Left renal pelvis (tissue), 4 donors: ENCODE results near the gene FAM53A. TPM values are rescaled to one million over a fixed set of nuclear protein-coding genes. Genes with fewer than 3 reads are reported as not detected.

Experiments used
- DNase-seq, 4 donors: peaks; one replicate each; pipeline ENCODE4 v3.0.0-alpha.2; 2013; ENCODE audit warnings: low read depth in 4 of 4, low spot score in 3 of 4
- polyA plus RNA-seq, 4 donors: library from polyadenylated mRNA; unstranded; fragments of 120-200 nt; gene quantifications; one replicate each; pipeline ENCODE4 v1.2.1, GENCODE V29; 2013; ENCODE audit not compliant: insufficient read length in 4 of 4

The FAM53A gene, protein sequence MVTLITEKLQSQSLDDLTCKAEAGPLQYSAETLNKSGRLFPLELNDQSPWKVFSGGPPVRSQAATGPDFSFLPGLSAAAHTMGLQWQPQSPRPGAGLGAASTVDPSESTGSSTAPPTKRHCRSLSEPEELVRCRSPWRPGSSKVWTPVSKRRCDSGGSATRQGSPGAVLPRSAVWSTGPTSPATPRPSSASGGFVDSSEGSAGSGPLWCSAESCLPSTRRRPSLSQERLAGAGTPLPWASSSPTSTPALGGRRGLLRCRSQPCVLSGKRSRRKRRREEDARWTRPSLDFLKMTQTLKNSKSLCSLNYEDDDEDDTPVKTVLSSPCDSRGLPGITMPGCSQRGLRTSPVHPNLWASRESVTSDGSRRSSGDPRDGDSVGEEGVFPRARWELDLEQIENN
- 1 to 10 TPM in 3 of 4 donors, under 1 TPM in 1; 0.85 to 2.6 (median 1.5) TPM for polyA plus RNA-seq

DNA sequence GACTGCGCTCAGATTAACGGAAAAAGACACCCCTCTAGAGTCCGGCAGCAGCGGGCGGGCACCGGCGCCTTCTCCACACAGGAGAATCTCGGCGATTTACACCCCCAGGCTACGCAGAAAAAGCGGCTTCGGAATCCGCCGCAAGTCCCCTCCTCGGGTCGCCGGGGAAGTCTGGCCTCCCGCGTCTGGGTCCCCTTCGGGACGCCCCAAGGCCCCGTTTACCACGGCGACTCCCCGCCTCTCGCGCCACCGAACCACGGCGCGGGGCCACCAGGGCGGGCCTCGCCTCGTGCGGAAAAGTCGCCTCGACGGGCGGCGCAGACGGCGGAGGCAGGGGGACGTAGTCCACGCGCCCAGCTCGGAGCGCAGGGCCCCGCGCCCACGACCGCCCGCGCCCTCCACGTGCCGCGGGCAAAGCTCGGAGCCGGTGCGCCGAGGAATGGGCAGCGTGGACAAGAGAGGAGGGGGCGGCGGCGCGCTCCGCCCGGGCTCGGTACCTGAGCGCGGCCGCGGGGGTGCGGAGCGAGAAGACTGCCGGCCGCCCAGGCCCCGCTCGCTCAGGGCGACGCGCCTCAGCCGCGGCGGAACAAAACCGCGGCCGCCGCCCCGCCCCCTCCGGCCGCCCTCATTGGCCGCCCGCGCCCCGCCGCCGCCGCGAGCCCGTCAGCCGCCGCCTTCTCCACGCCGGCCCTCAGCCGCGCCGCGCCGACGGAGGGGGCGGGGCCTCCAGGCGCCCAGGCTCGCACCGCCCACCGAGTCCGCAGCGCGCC lies at the start of gene FAM53A:
Gene FAM53A (minus strand): TSS at position 578 of the 770 bp plus-strand sequence. CDS start 15,572 bp downstream, outside the sequence.
- DNase-seq, result peak in 3 of 4 donors; percentile 70 to 78 (median 71)

DNA sequence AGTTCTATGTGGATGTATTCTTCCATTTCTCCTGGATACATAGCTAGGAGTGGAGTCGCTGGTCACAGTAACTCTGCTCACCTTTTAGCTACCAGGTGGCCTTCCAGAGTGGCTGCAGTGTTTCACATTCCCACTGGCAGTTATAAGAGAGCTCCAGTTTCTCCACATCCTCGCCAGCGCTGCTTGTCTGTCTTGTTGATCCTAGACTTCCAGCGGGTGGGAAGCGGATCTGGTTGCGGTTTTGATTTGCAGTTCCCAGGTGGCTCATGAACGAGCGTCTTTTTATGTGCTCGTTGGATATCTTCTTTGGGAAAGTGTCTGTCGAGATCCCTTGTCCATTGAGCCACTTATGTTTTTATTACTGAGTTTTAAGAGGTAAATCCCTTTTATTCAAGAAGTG lies 48.8 kb upstream of the FAM53A start:
- DNase-seq, result no peak

DNA sequence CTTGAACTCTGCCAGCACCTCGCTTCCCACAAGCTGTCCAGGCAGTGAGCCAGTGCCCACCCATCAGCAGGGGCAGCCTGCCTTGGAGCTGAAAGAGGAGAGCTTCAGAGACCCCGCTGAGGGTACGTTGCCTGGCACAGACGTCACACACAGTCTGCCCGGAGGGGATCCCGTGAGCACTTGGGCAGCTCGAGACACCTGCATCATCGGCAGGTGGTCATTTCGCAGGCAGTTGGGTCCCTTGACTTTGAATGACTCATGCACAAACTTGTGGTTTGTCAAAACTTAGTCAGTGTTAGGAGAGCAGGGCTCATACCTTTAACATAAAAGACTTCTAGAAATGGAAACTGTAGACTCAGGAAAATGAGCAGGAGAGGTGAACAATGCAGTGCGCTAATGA lies 47.1 kb upstream of the FAM53A start:
- DNase-seq, result no peak

DNA sequence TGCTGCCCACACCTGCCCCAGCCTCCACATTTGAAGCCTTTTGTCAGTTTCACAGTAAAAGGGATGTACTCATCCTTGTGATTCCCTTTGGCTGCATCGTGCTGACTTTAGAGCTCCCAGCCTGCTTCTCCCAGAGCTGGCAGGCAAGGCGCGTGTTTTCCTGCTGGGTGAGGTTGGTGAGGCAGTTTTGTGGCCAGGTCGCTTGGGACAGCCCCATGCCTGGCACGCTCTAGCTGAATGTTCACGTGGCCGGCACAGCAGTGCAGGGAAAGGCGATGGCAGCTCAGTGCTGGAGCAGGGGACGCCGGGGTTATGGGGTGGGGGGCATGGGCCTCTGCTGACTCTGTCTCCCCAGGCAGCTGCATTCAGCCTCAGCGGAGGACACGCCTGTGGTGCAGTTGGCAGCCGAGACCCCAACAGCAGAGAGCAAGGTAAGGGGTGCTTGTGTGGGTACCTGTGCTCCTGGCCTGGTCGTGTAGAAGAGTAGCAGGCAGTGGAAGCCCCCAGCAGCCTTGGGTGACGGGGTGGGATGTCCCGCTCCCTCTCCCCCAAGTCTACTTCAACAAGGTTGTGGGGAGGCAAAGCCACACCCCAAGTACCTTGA lies 46.5 kb upstream of the FAM53A start:
- DNase-seq, result no peak

DNA sequence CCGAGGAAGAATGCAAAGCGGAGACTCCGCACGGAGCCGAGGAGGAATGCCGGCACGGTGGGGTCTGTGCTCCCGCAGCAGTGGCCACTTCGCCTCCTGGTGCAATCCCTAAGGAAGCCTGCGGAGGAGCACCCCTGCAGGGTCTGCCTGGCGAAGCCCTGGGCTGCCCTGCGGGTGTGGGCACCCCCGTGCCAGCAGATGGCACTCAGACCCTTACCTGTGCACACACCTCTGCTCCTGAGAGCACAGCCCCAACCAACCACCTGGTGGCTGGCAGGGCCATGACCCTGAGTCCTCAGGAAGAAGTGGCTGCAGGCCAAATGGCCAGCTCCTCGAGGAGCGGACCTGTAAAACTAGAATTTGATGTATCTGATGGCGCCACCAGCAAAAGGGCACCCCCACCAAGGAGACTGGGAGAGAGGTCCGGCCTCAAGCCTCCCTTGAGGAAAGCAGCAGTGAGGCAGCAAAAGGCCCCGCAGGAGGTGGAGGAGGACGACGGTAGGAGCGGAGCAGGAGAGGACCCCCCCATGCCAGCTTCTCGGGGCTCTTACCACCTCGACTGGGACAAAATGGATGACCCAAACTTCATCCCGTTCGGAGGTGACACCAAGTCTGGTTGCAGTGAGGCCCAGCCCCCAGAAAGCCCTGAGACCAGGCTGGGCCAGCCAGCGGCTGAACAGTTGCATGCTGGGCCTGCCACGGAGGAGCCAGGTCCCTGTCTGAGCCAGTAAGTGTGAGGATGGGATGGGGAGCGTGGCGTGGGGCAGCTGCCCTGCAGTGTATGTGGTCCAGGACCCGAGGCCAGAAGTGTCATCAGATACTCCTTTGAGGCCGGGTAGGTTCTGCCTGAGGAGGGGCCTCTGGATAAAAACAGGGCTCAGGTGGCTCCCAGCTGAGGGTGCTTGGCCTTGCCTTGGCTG lies 44.2 kb upstream of the FAM53A start:
- no peak for DNase-seq

DNA sequence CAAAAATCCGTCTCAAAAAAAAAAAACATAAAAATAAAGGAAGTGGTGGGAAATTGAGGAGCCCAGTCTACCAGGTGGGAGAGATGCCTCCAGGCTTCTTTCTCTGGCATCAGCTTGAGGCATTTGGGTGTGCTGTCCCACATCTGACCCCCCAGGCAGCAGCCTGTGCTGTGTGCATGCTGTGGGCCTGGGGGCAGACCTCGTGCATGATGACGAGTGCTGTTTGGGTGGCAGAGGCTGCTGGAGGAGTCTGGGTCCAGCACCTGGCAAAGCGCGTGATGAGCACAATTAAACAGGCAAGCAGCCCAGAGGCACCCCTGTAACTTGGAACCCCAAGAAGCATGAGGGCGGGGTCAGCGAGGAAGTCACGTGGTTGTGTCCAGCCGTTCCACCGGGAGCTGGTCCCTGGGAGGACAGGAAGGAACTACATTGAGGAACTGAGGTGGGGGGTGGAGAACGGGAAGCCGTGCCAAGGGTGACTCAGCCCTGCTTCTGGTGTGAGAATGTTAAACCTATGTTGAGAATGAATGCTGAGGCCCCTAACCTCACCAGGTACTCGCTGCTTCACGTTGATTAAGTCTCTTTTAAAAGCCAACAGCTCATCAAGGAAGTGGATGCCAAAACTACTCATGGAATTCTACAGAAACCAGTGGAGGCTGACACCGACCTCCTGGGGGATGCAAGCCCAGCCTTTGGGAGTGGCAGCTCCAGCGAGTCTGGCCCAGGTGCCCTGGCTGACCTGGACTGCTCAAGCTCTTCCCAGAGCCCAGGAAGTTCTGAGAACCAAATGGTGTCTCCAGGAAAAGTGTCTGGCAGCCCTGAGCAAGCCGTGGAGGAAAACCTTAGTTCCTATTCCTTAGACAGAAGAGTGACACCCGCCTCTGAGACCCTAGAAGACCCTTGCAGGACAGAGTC lies 43.3 kb upstream of the FAM53A start:
- no peak for DNase-seq

DNA sequence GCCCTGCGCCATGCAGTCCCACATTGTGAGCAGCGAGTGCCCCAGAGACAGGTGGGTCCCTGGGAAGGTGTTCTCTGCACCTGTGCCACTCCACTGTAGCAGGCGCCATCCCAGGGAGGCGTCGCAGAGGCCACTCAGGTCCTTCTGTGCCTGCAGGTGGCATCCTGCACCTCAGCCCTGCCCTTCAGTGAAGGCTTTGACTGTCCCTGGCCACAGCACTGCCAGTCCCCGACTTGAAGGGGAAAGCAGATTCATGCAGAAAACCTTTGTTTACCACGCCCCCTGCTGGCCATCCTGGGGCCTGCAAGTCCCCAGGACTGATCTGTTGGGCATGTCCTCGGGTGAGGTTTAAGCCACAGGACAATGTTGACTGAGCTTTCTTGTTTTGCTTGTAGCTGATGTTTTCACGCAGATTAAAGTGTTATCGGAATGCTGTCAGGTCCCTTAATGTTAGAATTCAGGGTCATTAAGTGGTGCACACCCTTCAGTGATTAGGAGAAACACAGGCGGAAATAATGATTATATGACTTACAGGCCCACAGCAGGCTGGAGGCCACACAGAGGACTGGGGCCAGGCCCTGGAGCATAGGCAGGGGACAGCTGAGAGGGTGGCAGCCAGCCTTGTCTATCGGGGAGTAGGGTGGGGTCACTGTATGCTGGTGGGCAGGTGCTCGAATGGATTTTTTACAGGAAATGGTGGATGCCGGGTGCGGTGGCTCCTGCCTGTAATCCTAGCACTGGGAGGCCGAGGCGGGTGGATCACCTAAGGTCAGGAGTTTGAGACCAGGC lies 42.2 kb upstream of the FAM53A start:
- DNase-seq, result peak in 3 of 4 donors; percentile 73 to 80 (median 75)

DNA sequence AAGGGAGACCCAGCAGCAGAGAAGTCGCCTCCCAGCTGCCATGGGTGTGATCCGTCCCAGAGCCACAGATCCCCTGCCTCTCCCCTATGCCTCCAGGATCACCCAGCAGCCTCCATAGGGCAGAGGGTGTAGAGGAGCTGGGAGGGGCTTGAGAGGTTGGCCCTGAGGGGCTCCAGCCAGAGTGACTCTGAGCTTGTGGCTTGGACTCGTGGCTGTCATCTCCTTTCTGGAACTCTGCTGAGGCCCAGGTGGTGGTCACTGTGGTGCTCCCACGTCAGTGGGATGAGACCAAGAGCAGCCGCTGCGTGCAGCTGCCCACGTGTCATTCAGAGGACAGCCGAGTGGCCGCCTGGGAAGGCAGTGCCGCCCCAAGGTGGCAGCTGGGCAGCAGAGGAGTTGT lies 41.4 kb upstream of the FAM53A start:
- no peak for DNase-seq

DNA sequence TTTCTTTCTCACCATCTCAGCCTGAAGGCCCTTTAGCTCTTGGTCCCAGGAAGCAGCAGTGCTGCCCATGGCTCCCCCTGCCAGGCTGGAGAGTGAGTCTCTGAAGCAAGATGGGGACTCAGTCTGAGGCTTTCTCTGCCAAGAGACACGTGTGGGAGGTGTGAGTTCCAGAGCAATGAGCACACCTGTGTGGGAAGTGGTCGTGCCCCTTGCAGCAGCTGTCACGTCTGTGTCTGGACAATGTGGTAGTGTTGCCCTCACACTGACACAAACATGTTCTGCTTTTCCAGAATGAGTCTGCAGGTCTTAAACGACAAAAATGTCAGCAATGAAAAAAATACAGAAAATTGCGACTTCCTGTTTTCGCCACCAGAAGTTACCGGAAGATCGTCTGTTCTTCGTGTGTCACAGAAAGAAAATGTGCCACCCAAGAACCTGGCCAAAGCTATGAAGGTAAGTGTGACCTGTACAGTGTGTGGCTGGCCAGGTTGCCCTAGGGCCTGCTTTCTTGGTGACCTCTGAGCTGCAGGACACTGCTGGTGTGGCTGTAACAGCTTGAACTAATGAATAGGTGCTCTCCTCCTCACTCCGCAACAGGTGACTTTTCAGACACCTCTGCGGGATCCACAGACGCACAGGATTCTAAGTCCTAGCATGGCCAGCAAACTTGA lies 39.2 kb upstream of the FAM53A start:
- DNase-seq, result no peak

DNA sequence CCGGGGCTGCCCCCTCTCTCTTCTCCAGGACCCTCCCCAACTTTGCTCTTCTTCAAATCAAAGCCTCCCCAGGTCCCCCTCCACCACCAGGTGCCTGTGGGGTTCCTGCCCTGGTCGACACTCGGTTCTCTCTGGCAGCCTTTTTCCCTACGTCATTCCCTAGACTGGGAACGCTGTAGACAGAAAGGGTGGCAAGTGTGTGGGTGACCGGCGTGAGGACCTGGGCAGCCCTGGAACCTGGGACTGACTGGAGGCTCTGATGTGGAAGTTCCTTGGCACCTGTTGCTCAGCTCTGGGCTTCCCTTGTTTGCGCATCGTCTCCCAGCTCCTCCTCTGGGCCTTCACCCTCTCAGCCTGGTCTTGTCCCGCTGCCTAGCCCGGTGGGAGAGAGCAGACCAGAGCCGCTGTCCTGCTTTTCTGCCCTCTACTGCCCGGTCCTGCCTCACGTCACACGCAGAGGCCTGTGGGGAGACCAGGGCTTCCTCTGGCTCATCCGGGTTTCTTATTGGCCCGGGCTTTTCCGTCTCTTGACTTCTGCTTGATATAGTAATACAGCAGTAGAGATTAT lies 38.5 kb upstream of the FAM53A start:
- no peak for DNase-seq

DNA sequence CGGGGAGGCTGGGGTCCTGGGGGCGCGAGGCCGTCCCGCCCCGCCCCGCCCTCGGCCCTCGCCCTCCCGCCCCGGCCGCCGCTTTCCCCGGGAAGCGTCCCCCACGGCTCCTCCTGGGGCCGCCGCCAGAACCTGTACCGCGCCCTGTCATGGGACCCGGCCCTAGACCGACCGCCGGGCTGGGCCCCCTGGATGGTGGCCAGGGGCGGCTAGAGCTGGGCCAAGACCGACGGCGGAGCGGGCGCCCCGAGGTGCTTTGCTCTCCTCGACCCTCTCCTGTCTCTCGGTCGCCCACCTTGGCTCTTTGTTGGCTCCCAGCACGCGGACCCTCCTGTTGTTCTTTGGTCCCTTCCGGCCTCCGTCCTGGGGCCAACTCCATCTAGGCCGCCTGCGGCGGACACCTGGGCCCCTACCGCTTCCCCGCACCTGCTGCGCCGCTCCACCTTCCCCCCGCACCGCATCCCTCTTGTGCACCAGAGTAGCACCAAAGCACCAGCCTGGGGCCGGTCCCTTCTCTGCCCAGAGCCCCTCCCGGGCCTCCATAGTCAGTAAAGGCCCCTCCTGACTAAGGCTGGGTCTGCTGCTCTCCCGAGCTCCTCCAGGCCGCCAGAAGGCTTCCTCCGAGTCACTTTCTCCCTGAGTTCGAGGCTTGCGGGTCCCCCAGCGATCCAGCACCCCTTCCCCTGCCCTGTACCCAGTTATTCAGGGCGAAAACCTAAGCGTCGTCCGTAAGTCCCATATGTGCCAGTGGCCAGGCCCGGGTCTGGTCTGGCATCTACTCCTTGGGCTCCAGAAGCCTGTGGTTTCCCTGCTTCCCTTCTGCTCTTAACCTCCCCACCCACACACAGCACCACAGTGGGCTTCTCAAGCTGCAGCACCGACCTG lies 37.8 kb upstream of the FAM53A start:
- no peak for DNase-seq

DNA sequence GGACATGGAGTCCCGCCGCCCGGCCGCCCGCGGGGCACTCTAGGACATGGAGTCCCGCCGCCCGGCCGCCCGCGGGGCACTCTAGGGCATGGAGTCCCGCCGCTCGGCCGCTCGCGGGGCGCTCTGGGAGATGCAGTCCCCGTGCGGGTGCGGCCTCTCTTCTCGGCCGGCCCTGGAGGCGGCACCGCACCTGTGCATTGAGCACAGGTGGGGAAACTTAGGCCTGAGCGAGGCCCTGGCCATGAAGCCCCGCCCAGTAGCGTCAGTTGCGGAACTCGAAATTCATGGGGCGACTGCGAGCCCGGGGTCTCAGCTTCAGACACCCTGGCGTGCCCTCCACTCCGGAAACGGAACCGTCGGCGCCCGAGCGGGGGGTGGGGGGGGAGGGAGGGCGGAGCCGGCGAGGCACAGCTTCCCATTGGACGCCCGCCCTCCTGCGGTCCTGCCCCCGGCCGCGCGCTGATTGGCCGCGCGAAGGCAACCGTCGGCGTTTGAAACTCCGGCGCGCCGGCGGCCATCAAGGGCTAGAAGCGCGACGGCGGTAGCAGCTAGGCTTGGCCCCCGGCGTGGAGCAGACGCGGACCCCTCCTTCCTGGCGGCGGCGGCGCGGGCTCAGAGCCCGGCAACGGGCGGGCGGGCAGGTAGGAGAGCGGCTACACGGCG lies 37.0 kb upstream of the FAM53A start, which contains the start of the genes TACC3 and TMEM129:
Gene TACC3 (plus strand): TSS at position 519 of the 663 bp plus-strand sequence. CDS start 1,901 bp downstream, outside the sequence.
Gene TMEM129 (minus strand): TSS at position 321 of the 663 bp plus-strand sequence. CDS start 486 bp downstream, outside the sequence.
- DNase-seq, result peak; percentile 84 to 86 (median 86)

DNA sequence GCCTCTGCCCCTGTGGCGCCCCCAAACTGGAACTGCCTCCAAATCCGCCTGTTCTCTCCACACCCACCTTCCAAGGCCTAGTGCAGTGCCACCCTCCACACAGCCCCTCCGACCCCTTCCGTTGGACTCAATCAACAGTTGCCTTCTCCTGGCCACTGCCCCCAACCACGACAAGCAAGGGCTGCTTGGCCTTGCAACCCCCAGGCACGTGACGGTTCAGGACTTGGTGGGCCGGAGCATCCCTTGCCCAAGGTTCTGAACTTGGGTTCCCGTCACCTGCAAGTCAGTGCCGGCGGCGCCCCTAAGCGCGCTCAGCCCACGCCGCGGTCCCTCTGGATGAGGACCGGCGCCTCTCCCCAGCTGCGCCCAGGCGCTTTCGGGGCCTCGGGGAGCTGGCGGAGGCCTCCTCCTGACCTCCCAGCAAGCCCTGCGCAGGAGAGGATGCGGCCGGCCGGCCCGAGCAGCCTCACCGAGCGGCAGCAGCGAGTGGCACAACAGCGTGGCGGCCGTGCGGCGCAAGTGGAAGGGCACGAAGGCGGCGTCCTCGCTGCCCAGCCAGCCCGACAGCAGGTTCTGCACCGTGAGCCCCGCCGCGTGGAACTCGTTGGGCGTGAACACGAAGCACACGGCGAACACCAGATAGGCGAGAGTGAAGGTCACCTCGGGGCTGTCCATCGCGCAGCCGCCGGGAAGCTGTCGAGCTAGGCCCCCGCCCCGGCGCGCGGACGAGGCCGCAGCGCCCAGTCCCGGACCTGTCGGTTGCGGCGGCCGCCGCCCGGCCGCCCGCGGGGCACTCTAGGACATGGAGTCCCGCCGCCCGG lies 36.3 kb upstream of the FAM53A start:
- no peak for DNase-seq

DNA sequence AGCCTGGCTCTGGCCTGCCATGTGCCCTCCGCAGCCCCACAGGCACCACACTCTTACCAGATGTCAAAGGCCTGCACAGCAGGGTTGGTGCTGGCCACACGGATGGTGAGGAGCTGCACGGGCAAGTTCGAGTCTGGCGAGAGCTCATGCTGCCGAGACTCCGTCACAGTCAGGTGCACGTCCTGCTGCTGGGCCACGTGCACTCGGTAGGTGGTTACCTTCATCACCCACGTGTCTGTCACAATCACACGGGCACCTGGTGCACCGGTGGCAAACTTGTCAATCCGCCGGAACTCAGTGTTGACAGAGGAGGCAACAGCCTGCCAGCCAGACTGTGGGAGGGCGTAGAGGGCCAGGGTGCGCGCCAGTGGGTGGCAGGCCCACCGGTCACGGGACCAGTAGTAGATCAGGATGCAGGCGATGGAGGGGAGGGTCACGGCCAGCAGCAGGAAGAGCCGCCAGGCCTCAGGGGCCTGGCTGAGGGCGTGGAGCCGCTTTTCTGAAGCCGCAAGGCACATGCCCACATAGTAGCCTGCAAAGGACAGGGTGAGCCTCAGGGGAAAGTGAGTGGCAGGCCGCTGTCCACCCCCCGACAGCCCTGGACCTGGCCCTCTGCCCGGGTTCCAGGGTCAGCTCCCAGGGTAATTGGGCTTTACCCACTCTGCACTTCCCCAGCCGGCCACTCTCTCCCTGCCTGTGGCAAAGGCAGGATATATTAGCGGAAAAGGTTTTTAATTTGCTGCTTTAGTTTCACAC lies 34.2 kb upstream of the FAM53A start:
- DNase-seq, result no peak
